ENCODE results near the gene ELF4.

GRCh38 chrX:130075777-130076176 is 34.5 kb downstream of the ELF4 start:
- TF ChIP-seq CTCF (IDR thresholded peaks at IDR 0.05) (no peak), EZH2phosphoT487 (IDR thresholded peaks at IDR 0.05) (no peak)
